HG02840 (cell line): Measurements from ENCODE around the gene UBE2J2.

Experiments
- ATAC-seq: cut with Tn5 transposase; IDR thresholded peaks from one replicate; pipeline ENCODE4 v1.9.1; 2021; ENCODE audit warnings: mild to moderate bottlenecking, moderate library complexity, moderate number of reproducible peaks; ENCODE audit not compliant: unreplicated experiment, low FRiP score

UBE2J2 gene

DNA sequence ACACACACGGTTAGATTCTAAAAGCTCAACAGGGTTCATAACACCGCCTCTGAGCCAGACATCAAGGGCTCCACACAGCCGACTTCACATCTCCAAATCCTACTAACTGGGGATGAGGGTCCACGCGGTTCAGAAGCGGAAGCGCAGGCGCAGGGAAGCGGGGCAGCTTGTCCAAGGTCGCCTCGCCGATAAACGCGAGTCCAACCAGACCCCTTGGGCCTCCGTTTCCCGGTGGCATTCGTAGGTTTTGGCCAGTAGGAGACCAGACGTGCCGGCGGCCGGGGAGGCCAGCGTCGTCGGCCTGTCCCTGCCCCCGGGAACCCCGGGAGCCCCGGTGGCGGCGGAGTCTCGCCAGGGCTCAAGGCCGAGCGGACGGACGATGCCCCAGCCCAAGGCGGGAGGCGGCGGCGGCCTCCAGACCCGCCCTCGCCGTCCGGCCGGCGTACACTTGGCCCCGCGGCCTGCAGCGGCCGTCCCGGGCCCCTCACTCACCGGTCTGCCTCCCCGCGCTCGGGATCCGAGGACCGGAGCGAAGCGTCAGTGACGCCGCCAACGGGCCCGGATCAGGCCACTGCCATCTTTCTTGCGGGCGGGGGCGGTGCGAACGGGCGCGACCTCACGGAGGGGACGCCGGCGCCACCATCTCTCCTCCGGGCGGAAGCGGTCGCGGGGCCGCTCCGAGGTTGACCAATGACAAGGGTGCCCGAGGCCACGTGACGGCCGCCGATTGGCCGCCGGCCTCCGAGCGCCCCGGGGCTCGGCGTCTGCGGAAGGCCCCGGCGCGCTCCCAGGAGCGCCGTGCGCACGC, 42.0 kb downstream of the UBE2J2 start, which contains the start of gene SDF4:
Gene SDF4, minus strand, starts transcription at position 602 of the 808 bp plus-strand sequence. CDS start 3,229 bp downstream, outside the sequence.
- peak; percentile 91 for ATAC-seq

DNA sequence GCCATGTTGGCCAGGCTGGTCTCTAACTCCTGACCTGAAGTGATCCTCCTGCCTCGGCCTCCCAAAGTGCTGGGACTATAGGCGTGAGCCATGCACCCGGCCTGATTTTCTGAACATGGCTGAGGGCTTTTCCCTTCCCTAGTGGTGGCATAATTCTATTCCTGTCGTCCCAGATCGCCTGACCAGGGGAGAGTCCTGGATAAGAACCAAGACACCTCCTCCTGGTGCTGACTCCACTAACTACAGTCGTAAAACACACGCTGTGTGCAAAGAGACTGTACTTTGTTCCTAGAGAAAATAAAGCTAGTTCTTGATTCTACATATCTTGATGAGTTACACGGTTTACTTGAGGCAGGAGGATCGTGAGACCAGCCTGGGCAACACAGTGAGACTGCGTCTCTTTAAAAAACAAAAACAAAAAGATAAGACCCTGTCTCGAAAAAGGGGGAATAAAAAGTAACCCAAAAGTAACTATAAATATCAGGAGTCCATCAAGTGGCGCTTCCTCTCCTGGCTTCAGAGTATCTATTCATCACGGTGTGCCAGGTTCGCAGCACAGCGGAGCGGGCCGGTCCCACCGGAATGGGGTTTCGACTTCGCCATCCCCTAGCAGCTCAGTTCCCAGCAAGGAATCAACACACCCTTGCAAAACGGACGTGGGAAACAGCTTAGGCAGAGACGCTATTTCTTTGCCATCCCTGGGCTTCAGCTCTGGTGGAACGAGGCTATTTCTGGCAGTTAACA, 42.8 kb downstream of the UBE2J2 start:
- no peak for ATAC-seq

DNA sequence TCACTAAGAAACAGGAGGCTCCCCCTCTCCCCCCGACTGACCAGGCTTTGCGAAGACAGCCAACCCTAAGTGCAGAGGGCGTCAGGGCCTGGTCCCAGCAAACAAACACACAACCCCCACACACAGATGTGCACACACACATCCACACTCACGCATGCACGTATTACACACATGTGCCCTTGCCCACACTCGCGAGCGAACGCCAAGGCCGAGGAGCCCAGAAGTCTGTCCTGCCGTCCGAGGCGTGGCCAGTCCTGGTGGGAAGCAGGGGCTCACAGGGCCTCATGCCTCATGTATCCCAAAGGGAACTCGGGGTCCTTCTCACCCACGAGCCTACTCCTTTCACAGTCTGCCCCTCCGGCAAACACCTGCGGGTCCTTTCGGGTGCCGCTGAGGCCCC, 43.9 kb downstream of the UBE2J2 start:
- ATAC-seq = no peak

DNA sequence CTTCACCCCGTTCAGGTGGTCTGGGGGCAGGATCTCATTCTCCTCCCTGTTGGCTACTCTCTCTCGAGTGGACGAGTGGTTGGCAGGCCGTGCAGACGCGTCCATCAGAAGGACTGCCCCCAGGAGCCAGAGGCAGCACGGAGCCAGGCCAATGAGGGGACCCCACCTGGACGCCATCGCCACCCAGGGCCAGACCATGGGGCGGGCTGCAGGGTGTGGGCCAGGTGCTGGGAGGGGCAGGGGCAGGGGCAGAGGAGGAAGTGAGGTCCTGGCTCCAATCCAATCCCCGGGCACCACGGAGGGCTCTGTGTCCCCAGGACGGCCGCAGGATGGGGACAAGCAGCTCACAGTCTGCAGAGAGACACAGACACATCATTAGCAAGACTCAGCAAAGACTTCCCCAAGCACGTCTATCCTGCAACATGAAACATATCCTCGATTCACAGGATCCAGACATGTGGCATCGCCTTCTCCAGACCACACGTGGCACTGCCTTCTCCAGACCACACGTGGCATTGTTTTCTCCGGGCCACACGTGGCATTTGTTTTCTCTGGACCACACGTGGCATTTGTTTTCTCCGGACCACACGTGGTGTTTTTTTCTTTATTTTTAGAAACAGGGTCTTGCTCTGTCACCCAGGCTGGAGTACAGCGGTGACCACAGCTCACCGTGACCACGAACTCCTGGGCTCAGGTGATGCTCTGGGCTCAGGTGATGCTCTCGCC, 44.9 kb downstream of the UBE2J2 start:
- ATAC-seq = no peak

DNA sequence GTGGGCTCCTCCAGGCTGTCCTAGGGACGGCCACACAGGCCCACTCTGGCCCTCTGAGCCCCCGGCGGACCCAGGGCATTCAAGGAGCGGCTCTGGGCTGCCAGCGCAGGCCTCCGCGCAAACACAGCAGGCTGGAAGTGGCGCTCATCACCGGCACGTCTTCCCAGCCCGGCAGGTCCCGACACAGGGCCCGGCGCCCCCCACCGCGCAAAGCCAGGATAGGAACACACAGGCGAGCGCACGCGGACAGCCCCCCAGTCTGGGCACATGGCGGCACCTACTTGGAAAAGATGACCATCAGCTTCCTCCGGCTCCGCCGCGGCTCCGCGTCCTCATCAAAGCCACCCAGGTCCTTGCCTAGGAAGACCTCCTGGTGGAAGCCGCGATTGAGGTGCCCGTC, 45.5 kb downstream of the UBE2J2 start:
- ATAC-seq = no peak

DNA sequence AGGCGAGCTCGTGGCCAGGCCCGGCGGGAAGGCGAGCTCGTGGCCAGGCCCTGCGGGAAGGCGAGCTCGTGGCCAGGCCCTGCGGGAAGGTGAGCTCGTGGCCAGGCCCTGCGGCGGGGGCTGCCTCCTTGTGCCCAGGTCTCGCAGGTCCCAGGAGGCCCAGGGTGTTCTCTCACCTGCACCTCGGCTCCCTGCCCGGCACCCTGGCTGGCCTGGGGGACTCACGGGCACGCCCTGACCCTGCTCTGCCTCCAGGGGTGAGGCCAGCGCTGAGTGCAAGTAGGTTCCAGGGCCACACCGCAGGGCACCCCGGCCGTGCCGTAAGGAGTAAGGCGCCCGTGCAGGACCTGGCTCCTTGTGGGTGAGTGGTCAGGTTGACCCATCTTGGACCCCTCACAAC, 46.3 kb downstream of the UBE2J2 start:
- ATAC-seq = no peak

DNA sequence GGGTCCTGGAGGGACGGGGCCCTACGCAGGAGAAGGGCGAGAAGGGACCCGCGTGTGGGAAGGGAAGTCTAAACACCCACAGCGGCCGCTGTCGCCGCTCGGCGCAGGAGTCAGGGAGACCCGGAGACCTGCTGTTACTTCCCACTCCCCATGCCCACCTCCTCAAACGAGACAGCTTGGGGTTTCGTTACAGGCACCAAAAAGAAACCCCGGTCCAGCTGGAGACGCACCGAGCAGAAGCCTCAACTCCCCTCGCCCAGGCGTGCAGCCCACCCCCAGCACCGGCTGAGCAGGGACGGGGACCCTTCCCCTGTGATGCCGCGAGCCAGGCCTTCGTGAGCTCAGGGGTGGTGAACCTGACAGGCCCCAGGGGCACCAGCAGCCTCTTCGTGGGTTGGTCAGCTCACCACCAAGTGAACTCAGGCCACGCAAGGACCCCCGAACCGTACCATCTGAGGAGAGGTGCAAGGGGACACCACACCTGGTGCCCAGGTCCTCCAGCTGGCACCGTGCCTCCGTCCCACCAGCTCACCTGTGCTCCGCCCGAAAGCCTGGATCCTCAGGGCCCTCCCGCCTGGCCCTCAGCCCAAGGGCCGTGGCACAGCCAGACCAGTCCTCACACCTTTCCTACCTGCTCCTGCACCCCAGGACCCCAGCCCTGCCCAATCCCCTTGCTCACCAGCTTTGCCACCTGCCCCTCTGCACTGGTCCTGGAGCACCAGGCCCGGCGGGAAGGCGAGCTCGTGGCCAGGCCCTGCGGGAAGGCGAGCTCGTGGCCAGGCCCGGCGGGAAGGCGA, 46.9 kb downstream of the UBE2J2 start:
- ATAC-seq = no peak

DNA sequence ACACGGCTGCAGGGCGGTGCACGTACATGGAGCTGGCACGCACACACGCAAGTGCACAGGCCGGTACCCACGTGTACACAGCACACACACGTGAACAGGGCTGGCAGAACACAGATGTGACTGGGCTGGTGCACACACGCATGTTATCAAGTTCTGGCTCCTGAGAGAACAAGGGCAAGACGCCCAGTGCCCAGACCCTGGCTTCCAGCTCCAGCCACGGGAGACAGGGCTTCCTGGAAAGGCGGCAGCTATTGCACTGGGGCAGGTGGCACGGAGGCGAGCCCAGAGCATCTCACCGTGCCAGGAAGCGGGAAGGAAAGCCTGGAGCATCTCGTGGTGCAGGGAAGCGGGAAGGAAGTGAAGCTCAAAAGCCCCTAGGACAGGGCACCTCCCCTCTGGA, 47.7 kb downstream of the UBE2J2 start:
- ATAC-seq = no peak

DNA sequence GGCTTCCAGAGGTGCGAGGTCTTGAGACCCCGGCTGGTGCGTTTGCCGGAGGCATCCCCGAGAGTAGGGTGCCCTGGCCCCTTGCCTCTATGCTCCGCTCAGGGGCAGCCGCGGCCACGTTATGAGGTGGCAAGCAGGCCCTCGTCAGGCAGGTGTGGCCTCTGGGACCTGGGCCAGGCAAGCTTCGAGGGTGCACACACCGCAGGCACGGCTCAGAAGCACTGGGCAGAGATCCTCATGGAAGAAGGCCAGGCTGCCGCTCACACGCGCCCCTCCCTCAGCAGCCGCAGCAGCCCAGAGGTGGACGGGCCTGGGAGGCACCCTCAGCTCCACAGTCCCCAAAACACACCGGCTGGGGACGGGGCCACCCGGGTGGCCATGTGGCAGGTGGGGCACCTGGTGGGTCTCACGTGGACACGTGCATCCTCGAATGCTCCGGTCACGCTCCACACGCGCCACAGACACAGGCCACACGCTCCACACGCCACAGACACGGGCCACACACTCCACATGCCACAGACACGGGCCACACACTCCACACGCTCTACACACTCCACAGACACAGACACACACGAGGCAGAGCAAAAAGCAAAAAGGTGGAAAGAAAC, 48.3 kb downstream of the UBE2J2 start:
- no peak for ATAC-seq

DNA sequence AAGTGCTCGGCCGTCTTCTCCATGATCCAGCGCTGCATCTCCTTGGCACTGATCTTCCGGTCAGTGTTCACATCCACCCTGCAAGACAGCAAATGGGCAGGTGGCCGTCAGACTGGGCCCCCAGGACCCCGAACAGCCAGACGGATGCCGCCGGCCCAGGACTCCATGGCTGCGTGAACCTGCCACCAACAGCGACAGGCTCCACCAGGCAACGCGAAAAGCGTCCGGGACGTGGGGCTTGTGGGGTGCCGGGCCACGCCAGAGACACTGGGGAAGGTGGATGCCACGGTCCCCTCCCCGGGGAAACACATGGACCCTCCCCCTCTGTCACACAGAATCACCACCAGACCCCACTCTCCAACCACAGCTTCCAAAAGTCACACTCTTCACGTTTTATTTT, 49.8 kb downstream of the UBE2J2 start:
- ATAC-seq = no peak

DNA sequence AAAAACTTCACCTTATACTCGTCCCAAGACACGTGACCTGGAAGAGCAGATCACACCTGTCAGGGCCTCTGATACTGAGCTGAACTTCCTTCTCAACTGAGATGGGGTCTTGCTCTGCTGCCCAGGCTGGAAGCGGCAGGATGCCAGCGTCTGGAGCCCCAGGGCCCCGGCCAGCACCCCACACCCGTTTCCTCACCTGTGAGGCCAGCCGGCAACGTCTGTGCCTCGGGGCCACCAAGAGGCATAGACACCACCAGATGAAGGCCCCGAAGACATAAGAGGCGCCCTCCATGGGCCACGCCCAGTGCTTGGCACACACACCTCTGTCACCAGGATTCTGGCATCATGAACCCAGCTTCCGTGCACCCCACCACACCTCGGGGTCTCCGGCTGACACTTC, 50.3 kb downstream of the UBE2J2 start:
- ATAC-seq = no peak

DNA sequence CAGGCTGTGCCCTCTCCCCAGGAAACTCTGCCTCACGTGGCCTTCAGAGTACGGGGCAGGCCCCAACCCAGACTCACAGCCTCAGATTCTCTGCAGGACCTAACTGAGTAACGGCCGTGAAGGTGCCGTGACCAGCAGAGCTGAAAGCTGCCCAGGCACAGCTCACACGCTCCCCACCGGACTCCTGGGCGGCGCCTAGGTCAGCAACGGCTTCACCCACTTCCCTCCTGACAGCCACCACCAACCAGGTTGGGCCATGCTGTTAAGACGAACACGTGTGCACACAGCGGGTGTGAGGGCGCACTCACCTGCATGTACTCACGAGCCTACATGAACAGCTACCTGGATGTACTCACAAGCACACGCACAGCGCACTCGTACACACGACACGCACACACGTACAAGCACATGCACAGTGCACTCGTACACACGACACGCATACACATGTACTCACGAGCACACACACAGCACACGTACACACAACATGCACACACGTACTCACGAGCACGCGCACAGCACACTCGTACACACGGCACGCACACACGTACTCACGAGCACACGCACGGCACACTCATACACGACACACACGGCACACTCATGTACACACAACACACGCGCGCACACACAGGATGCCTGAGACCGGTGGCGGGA, 51.0 kb downstream of the UBE2J2 start:
- no peak for ATAC-seq

DNA sequence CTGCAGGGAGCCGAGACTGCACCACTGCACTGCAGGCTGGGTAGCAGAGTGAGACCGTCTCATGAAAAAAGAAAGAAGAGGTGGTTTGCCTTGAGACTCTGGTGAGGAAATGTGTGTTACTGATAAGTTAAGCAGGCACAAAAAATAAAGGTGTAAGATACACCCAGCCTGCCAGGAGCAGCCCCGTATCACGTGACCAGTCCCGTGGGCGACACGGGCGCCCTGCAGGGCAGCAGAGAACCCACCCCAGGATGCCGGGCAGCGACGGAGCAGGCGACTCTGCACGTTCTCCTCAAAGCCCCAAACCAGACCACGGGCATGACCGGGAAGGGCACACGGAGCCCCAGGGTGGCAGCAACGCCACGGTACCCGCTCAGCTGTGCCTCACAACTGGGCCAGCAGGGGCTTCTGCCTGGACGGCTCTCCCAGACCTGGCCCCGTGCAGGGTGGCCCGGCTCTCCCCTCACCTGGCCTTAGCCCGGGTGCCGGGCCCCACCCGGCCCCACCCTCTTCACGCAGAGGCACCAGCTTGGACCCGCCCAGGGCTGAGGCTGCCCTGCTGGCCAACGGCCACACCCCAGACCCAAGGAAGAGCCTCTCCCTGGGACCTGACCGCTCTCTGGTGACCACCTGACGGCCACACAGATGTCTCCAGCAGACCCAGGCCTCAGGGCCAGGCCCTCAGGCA, 51.6 kb downstream of the UBE2J2 start:
- ATAC-seq = no peak

DNA sequence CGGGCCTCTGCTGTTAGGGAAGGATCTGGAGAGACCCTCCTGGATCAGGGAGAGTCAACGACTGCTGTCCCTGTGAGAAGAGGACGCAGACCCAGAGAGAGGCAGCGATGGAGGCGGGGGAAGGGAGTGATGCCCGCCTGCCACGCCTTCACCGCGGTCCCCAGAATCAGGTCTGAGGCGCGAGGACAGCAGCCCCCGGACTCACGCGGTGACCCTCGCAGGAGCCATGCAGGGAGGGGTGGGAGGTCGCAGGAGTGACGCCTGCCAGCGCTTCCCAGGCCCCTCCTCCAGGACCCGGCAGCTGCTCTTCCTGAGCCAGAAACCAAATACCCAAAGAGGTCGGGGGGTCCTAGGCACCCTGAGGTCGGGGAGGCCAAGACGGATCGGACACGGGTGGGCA, 53.5 kb downstream of the UBE2J2 start:
- no peak for ATAC-seq

DNA sequence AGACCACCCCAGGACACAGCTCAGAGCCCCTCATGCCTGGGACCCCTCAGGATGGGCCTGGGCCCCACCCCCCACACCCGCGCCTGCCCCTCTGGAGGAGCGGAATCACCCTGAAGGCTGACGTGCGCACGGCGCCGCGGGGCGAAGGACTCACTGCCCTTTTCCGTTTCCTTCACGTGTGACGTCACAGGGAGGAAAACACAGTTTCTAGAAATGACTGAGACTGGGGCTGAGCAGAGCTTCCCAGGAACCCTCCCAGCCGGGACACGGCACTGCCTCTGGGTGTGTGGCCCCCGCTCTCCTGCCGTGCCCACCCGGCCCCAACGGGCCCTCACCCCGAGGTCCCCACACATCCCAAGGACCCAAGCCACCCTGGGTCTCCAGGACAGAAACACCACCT, 54.3 kb downstream of the UBE2J2 start:
- ATAC-seq = no peak

DNA sequence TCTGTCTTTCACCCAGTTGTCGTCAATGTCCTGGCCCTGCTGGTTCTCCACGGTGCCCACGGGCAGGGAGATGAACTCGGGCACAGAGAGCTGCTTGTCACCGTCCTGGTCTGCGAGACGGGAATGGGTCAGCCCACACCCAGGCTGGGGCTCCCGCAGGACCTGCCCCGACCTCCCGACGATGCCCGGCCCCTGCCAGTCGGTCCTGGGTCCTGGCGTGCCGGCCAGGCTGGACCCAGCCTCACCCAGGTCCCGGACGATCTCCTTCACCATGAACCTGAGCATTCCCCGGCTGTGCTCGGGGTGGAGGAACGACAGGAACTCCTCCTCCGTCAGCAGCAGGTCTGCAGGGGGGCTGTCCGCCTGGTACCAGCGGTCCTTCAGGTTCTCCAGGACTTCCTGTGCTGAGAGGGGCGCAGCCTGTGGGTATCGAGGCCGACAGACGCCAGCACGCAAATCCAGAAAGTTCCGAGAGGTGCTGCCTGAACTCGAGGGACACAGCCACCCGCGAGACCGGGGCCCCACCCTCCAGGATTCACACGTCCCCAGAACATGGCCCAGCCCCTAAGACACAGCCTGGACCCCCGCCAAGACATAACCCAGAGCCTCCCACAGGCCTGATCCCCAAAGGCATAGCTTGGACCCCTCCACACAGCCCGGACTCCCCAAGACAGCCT, 55.0 kb downstream of the UBE2J2 start:
- no peak for ATAC-seq

DNA sequence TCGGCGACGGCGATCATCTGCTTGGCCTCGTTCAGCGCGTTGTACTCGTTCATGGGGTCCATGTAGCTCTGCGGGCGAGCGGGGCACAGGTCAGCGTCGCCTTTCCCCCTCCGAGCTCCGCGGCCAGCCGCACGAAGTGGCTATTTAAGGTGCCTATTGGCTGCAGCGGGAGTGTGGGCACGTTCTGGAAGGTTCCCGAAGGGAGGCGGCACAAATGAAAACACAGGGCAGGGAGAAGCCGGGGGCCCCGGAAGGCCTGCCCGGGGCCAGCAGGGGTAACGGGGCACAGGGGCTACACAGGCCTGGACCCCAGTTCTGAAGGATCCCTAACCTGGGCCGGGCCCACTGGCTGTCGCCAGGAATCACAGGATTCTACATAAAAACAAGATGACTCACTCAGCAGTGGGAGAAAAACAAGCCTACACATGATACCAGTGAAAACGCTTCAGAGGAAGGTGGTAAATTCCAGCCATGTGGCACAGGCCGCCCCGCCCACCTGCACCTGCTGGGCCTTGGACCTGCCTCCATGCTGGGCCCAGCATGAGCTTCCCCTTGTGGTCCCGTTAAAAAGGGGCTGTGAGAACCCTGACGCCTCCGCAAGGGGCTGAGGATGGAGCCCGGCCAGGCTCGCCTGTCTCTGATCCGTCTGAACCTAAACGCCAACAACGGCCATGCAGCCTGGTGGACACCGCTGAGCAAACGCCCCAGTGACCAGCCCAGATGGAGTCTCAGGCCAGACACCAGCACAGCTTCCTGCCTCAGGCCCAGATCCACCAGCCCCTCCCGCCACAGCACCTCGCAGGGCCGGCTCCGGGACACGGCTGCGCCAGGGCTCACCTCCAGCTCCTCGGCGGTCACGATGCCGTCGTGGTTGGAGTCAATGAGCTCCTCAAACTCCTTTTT, 55.8 kb downstream of the UBE2J2 start:
- no peak for ATAC-seq
